ACC112 (cell line): Measurements from ENCODE around the gene STOX2.
"Not testable (repeated sequence)": the region's sequence is repeated elsewhere in the genome, so short reads cannot be mapped to it uniquely, and the experiment has no call there.

Experiments
- H2AFZ ChIP-seq: fragments of 200-600 bp; sonication (generic); one replicate; pipeline ENCODE4 v1.6.0; 2017; ENCODE audit warnings: antibody characterized with exemption, low read length; ENCODE audit not compliant: unreplicated experiment
- H3K27ac ChIP-seq: fragments of 200-600 bp; sonication (generic); 2 replicates; pipeline ENCODE4 v1.5.1; 2014; ENCODE audit warnings: low read depth, mild to moderate bottlenecking, antibody characterized with exemption, low read length, moderate library complexity
- H3K27me3 ChIP-seq: fragments of 200-600 bp; sonication (generic); 2 replicates; pipeline ENCODE4 v1.6.1; 2014; ENCODE audit warnings: mild to moderate bottlenecking, antibody characterized with exemption, low read length, moderate library complexity, mixed read lengths; ENCODE audit not compliant: insufficient read depth
- H3K36me3 ChIP-seq: fragments of 200-600 bp; sonication (generic); 2 replicates; pipeline ENCODE4 v1.6.1; 2016; ENCODE audit warnings: mild to moderate bottlenecking, antibody characterized with exemption, low read length, moderate library complexity, mixed read lengths; ENCODE audit not compliant: insufficient read depth
- H3K4me1 ChIP-seq: fragments of 200-600 bp; sonication (generic); one replicate; pipeline ENCODE4 v1.6.1; 2016; ENCODE audit warnings: low read length, mixed read lengths; ENCODE audit not compliant: insufficient read depth, unreplicated experiment, control insufficient read depth
- H3K4me3 ChIP-seq: fragments of 200-600 bp; sonication (generic); 2 replicates; pipeline ENCODE4 v1.5.1; 2014; ENCODE audit warnings: mild to moderate bottlenecking, low read depth, low read length
- H3K79me2 ChIP-seq: fragments of 200-600 bp; sonication (generic); one replicate; pipeline ENCODE4 v1.6.0; 2016; ENCODE audit warnings: low read length; ENCODE audit not compliant: control insufficient read depth, unreplicated experiment, insufficient read depth

STOX2 gene

GRCh38 chr4:183936047-183936446, 30.9 kb downstream of the STOX2 start:
- Histone ChIP-seq H3K4me3 (no peak overlapping the region), H3K27me3 (no peaks in the 10 kb centered on the region), H3K79me2 (no peaks in the 10 kb centered on the region), H3K27ac (no peak overlapping the region), H2AFZ (no peak overlapping the region), H3K36me3 (no peaks in the 10 kb centered on the region), H3K4me1 (no peaks in the 10 kb centered on the region)

- H3K4me1 ChIP-seq, result no peaks in the 10 kb centered on the region
- H3K4me3 ChIP-seq, result no peak overlapping the region
- no peak overlapping the region for H3K27ac ChIP-seq
Observed at GRCh38 chr4:183936574-183937345, 31.7 kb downstream of the STOX2 start.

GRCh38 chr4:183940864-183941263, 35.8 kb downstream of the STOX2 start:
- Histone ChIP-seq H2AFZ (no peak overlapping the region), H3K36me3 (no peaks in the 10 kb centered on the region), H3K4me3 (no peak overlapping the region), H3K4me1 (no peaks in the 10 kb centered on the region), H3K79me2 (no peaks in the 10 kb centered on the region), H3K27me3 (no peaks in the 10 kb centered on the region), H3K27ac (no peak overlapping the region)

More at GRCh38 chr4:183936574-183937345, 31.7 kb downstream of the STOX2 start:
- Histone ChIP-seq H2AFZ (no peak overlapping the region), H3K36me3 (no peaks in the 10 kb centered on the region), H3K27me3 (no peaks in the 10 kb centered on the region), H3K79me2 (no peaks in the 10 kb centered on the region)

- H3K27me3 ChIP-seq, result no peaks in the 10 kb centered on the region
- H3K27ac ChIP-seq, result no peak overlapping the region
- no peaks in the 10 kb centered on the region for H3K79me2 ChIP-seq
- no peaks in the 10 kb centered on the region for H3K4me1 ChIP-seq
- H3K36me3 ChIP-seq, result no peaks in the 10 kb centered on the region
- no peak overlapping the region for H3K4me3 ChIP-seq
- no peak overlapping the region for H2AFZ ChIP-seq
Observed at GRCh38 chr4:183941964-183942363, 36.9 kb downstream of the STOX2 start.

- H3K4me1 ChIP-seq, result no peaks in the 10 kb centered on the region
- no peak overlapping the region for H2AFZ ChIP-seq
- no peaks in the 10 kb centered on the region for H3K79me2 ChIP-seq
- no peaks in the 10 kb centered on the region for H3K36me3 ChIP-seq
- no peak overlapping the region for H3K4me3 ChIP-seq
- H3K27me3 ChIP-seq, result no peaks in the 10 kb centered on the region
- no peak overlapping the region for H3K27ac ChIP-seq
Observed at GRCh38 chr4:183945741-183946140, 40.6 kb downstream of the STOX2 start.

GRCh38 chr4:183950536-183950935, 45.4 kb downstream of the STOX2 start:
- Histone ChIP-seq H2AFZ (no peak overlapping the region), H3K27ac (no peak overlapping the region), H3K36me3 (no peaks in the 10 kb centered on the region), H3K4me1 (no peaks in the 10 kb centered on the region), H3K79me2 (no peaks in the 10 kb centered on the region), H3K4me3 (no peak overlapping the region), H3K27me3 (no peaks in the 10 kb centered on the region)

GRCh38 chr4:183952652-183953051, 47.5 kb downstream of the STOX2 start:
- not testable (repeated sequence) for H3K4me3 ChIP-seq, H3K79me2 ChIP-seq, H3K4me1 ChIP-seq, H2AFZ ChIP-seq, H3K36me3 ChIP-seq, H3K27ac ChIP-seq, H3K27me3 ChIP-seq

- H3K27ac ChIP-seq, result no peak overlapping the region
- H3K79me2 ChIP-seq, result no peaks in the 10 kb centered on the region
- no peak overlapping the region for H3K4me3 ChIP-seq
- no peak overlapping the region for H2AFZ ChIP-seq
- no peaks in the 10 kb centered on the region for H3K27me3 ChIP-seq
- H3K4me1 ChIP-seq, result no peaks in the 10 kb centered on the region
- no peaks in the 10 kb centered on the region for H3K36me3 ChIP-seq
Observed at GRCh38 chr4:183959319-183960045, 54.4 kb downstream of the STOX2 start.

GRCh38 chr4:183960046-183960420, 54.9 kb downstream of the STOX2 start:
- no peak overlapping the region for H3K4me3 ChIP-seq
- no peak overlapping the region for H3K27ac ChIP-seq
- no peaks in the 10 kb centered on the region for H3K27me3 ChIP-seq
- no peaks in the 10 kb centered on the region for H3K79me2 ChIP-seq
- no peaks in the 10 kb centered on the region for H3K36me3 ChIP-seq
- no peak overlapping the region for H2AFZ ChIP-seq
- no peaks in the 10 kb centered on the region for H3K4me1 ChIP-seq

GRCh38 chr4:183960962-183961541, 55.9 kb downstream of the STOX2 start:
- Histone ChIP-seq H3K27ac (no peak overlapping the region), H3K79me2 (no peaks in the 10 kb centered on the region), H3K4me1 (no peaks in the 10 kb centered on the region), H3K4me3 (no peak overlapping the region), H3K36me3 (no peaks in the 10 kb centered on the region), H2AFZ (no peak overlapping the region), H3K27me3 (no peaks in the 10 kb centered on the region)

- Histone ChIP-seq H2AFZ (no peak overlapping the region), H3K27ac (no peak overlapping the region), H3K79me2 (no peaks in the 10 kb centered on the region)
Observed at GRCh38 chr4:183961795-183962194, 56.7 kb downstream of the STOX2 start.

More at GRCh38 chr4:183961795-183962194, 56.7 kb downstream of the STOX2 start:
- Histone ChIP-seq H3K27me3 (no peaks in the 10 kb centered on the region), H3K4me3 (no peak overlapping the region), H3K4me1 (no peaks in the 10 kb centered on the region), H3K36me3 (no peaks in the 10 kb centered on the region)
